Measurements from ENCODE around the gene NUDT2. TPM values are rescaled to one million over a fixed set of nuclear protein-coding genes. Genes with fewer than 3 reads are reported as not detected.
"Not testable (repeated sequence)": the region's sequence is repeated elsewhere in the genome, so short reads cannot be mapped to it uniquely, and the experiment has no call there.

NUDT2 gene
- total RNA-seq, 4 donors from 2014 or later = 3.0 to 8.7 (median 4.8) TPM

- no peaks in the 10 kb centered on the region for H3K9me3 ChIP-seq
- no peak for TF ChIP-seq POLR2A (IDR thresholded peaks at IDR 0.05)
- TF ChIP-seq CTCF (IDR thresholded peaks at IDR 0.05) = no peak
- H3K4me3 ChIP-seq (replicated peaks in 1 of 3) = no peak overlapping the region
- DNase-seq = no peak
- H3K27me3 ChIP-seq = no peaks in the 10 kb centered on the region
- 90% methylated on average over 2 of the region's 2 CpGs for WGBS, 2 donors
- H3K4me1 ChIP-seq = no peaks in the 10 kb centered on the region
- H3K36me3 ChIP-seq = no peaks in the 10 kb centered on the region
- no peak overlapping the region for H3K27ac ChIP-seq
- intact Hi-C loops (cut with DNase I) = no loop called here
Observed at GRCh38 chr9:34366365-34366764, 37.0 kb downstream of the NUDT2 start.

- H3K4me1 ChIP-seq; H3K4me3 ChIP-seq (replicated peaks in 1 of 3); H3K9me3 ChIP-seq; intact Hi-C loops (cut with DNase I); H3K27ac ChIP-seq; DNase-seq; H3K36me3 ChIP-seq; H3K27me3 ChIP-seq: not testable (repeated sequence)
- WGBS, 2 donors = 90 to 100% methylated on average over 2 to 3 of the region's 3 CpGs
Observed at GRCh38 chr9:34367751-34368410, 38.5 kb downstream of the NUDT2 start.

- H3K36me3 ChIP-seq; H3K27me3 ChIP-seq; DNase-seq; H3K9me3 ChIP-seq; H3K27ac ChIP-seq; H3K4me1 ChIP-seq; H3K4me3 ChIP-seq (replicated peaks in 1 of 3); intact Hi-C loops (cut with DNase I): not testable (repeated sequence)
- 95 to 98% methylated on average over 5 of the region's 5 CpGs for WGBS, 2 donors
Observed at GRCh38 chr9:34368796-34369195, 39.4 kb downstream of the NUDT2 start.

GRCh38 chr9:34369636-34370035, 40.3 kb downstream of the NUDT2 start:
- intact Hi-C loops (cut with DNase I) = no loop called here
- no peak overlapping the region for H3K27ac ChIP-seq
- DNase-seq = no peak
- no peaks in the 10 kb centered on the region for H3K36me3 ChIP-seq
- WGBS, 2 donors = 97 to 100% methylated on average over 4 of the region's 4 CpGs
- H3K4me1 ChIP-seq = no peaks in the 10 kb centered on the region
- no peaks in the 10 kb centered on the region for H3K9me3 ChIP-seq
- TF ChIP-seq POLR2A (IDR thresholded peaks at IDR 0.05) (no peak), CTCF (IDR thresholded peaks at IDR 0.05) (no peak)
- H3K4me3 ChIP-seq (replicated peaks in 1 of 3) = no peak overlapping the region
- no peaks in the 10 kb centered on the region for H3K27me3 ChIP-seq

- no peaks in the 10 kb centered on the region for H3K27me3 ChIP-seq
- 81 to 83% methylated on average over 8 to 23 of the region's 23 CpGs for WGBS, 2 donors
- H3K9me3 ChIP-seq = no peaks in the 10 kb centered on the region
- TF ChIP-seq POLR2A (IDR thresholded peaks at IDR 0.05) (no peak), CTCF (IDR thresholded peaks at IDR 0.05) (no peak)
- no peaks in the 10 kb centered on the region for H3K4me1 ChIP-seq
- no peak for DNase-seq
- no peaks in the 10 kb centered on the region for H3K36me3 ChIP-seq
- no peak overlapping the region for H3K4me3 ChIP-seq (replicated peaks in 1 of 3)
- H3K27ac ChIP-seq = no peak overlapping the region
- intact Hi-C loops (cut with DNase I) = no loop called here
Observed at GRCh38 chr9:34370335-34370969, 41.1 kb downstream of the NUDT2 start.

Data from thyroid gland (tissue), 4 donors.